IPS-20b (cell line): ENCODE data around the gene RIN3.

Source experiments
- H3K27ac ChIP-seq: one replicate; pipeline ENCODE4 v1.5.1; 2013; ENCODE audit warnings: low read length
- H3K27me3 ChIP-seq: 2 replicates; pipeline ENCODE4 v1.6.1; 2013; ENCODE audit warnings: mild to moderate bottlenecking, low read length, inconsistent platforms; ENCODE audit not compliant: insufficient read depth
- H3K36me3 ChIP-seq: 2 replicates; pipeline ENCODE4 v1.6.1; 2013; ENCODE audit warnings: low read depth, mild to moderate bottlenecking, inconsistent platforms, low read length, moderate library complexity; ENCODE audit not compliant: insufficient read depth
- H3K4me1 ChIP-seq: 2 replicates; pipeline ENCODE4 v1.6.1; 2013; ENCODE audit warnings: mild to moderate bottlenecking, control low read depth, inconsistent platforms, low read length, moderate library complexity; ENCODE audit not compliant: insufficient read depth
- H3K4me3 ChIP-seq: 2 replicates; pipeline ENCODE4 v1.5.1; 2013; ENCODE audit warnings: mild to moderate bottlenecking, low read length, inconsistent platforms
- H3K9ac ChIP-seq: 2 replicates; pipeline ENCODE4 v1.6.1; 2013; ENCODE audit warnings: low read depth, mild to moderate bottlenecking, inconsistent platforms, low read length, moderate library complexity
- H3K9me3 ChIP-seq: 2 replicates; pipeline ENCODE4 v1.6.1; 2013; ENCODE audit warnings: mild to moderate bottlenecking, low read depth, low read length, inconsistent platforms; ENCODE audit not compliant: insufficient read depth

The RIN3 gene

DNA sequence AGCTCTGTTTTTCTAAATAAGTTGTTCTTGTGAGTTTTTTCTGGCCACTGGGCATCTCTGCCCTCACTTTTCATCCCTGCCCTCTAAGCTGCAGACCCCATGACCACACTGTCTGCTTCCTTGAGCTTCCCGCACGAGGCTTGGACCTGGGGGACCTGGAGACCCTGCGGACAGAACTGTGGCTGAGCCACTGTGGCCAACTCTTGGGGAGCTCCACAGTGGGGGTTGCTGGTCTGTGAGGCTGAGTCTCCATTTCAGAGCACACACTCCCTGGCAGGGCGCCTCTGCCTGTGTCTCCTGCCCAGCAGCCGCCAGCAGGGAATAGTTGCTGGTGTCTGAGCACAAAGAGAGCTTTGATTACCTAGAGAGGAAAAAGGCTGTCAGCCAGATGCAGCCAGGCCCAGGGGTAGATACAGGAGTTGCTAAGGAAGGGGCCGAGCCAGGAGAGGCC lies 13.1 kb upstream of the RIN3 start:
- no peak overlapping the region for H3K27ac ChIP-seq

GRCh38 chr14:92501891-92502351 lies 11.7 kb upstream of the RIN3 start:
- no peaks in the 10 kb centered on the region for H3K9me3 ChIP-seq
- H3K27me3 ChIP-seq, result no peaks in the 10 kb centered on the region
- H3K4me3 ChIP-seq, result no peak overlapping the region
- H3K27ac ChIP-seq, result no peak overlapping the region
- H3K36me3 ChIP-seq, result no peaks in the 10 kb centered on the region
- H3K4me1 ChIP-seq, result no peaks in the 10 kb centered on the region; the same call in 1 of the 2 replicates
- H3K9ac ChIP-seq, result no peak overlapping the region

More for the DNA sequence above, 13.1 kb upstream of the RIN3 start:
- Histone ChIP-seq H3K4me1 (no peaks in the 10 kb centered on the region; the same call in 1 of the 2 replicates), H3K9me3 (no peaks in the 10 kb centered on the region), H3K4me3 (no peak overlapping the region), H3K36me3 (no peaks in the 10 kb centered on the region), H3K9ac (no peak overlapping the region), H3K27me3 (no peaks in the 10 kb centered on the region)

DNA sequence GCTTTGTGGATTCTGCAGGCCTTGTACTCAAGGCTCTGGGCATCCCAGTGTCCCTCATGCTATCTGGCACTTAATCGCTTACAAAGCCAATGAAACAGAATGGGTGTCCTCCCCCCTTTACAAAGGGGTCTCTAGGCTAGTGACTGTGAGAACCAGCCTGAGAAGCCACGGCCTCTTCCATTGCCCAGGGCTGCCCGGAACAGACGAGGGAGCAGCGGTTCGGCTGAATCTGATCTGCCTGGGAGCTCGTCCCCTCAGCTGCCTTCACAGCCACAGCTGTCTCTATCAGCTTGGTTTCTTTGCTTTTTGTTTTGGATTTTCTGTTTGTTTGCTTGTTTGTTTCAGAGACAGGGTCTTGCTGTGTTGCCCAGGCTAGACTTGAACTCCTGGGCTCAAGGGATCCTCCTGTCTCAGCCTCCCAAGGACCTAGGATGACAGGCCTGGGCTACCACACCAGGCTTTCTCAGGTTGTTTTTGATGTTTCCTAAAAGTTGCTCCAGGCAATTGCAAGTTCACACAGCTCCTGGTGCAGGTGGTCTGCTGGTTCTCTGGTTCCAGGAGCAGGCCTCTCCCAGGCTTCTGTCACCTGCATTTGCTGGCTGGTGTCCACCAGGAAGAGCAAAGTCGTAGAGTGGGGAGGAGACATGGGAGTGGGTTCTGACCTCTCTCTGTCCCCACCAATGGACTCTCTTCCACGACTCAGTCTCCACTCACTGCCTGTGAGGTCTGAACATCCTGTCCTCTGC lies 10.9 kb upstream of the RIN3 start:
- Histone ChIP-seq H3K27me3 (no peaks in the 10 kb centered on the region), H3K9me3 (no peaks in the 10 kb centered on the region), H3K36me3 (no peaks in the 10 kb centered on the region), H3K27ac (no peak overlapping the region), H3K9ac (no peak overlapping the region), H3K4me1 (no peaks in the 10 kb centered on the region; the same call in 1 of the 2 replicates), H3K4me3 (no peak overlapping the region)

GRCh38 chr14:92503756-92504491 lies 9.7 kb upstream of the RIN3 start:
- Histone ChIP-seq H3K9me3 (no peaks in the 10 kb centered on the region), H3K27ac (no peak overlapping the region), H3K9ac (no peak overlapping the region), H3K4me1 (no peaks in the 10 kb centered on the region), H3K27me3 (no peaks in the 10 kb centered on the region), H3K4me3 (no peak overlapping the region), H3K36me3 (no peaks in the 10 kb centered on the region)

GRCh38 chr14:92505826-92506225 lies 7.8 kb upstream of the RIN3 start:
- Histone ChIP-seq H3K27me3 (no peaks in the 10 kb centered on the region), H3K4me1 (no peaks in the 10 kb centered on the region), H3K9ac (no peak overlapping the region), H3K27ac (no peak overlapping the region), H3K9me3 (no peaks in the 10 kb centered on the region), H3K4me3 (no peak overlapping the region), H3K36me3 (no peaks in the 10 kb centered on the region)

- Histone ChIP-seq H3K27me3 (no peaks in the 10 kb centered on the region), H3K4me3 (no peak overlapping the region), H3K9ac (no peak overlapping the region), H3K27ac (no peak overlapping the region), H3K9me3 (no peaks in the 10 kb centered on the region), H3K4me1 (no peaks in the 10 kb centered on the region), H3K36me3 (no peaks in the 10 kb centered on the region)
Measured at GRCh38 chr14:92506231-92506630, 7.3 kb upstream of the RIN3 start.

GRCh38 chr14:92507174-92507768 lies 6.3 kb upstream of the RIN3 start:
- Histone ChIP-seq H3K9me3 (no peaks in the 10 kb centered on the region), H3K4me1 (no peaks in the 10 kb centered on the region), H3K27me3 (peaks cover under 1% of the 10 kb centered on the region; the same call in 1 of the 2 replicates), H3K4me3 (no peak overlapping the region), H3K36me3 (no peaks in the 10 kb centered on the region), H3K9ac (no peak overlapping the region), H3K27ac (no peak overlapping the region)

DNA sequence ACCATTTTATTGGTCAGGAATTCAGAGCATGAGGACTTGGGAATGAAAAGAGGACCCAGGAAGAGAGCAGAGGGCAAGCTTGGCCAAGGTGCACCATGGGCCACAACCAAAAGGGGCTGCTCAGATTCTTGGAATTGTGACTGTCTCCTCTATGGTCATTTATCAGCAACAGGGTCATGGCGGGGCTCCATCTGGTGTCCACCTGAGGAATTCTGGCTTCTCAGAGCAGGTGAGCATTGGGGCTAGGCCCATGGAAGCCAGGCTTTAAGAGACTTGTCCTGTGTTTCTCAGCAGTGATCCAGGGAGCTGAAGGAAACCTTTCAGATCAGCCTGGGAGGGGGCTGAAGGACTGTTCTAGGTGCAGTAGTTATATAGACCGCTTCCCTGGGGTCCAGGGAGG lies 2.6 kb upstream of the RIN3 start:
- Histone ChIP-seq H3K9me3 (no peaks in the 10 kb centered on the region), H3K27ac (no peak overlapping the region), H3K4me3 (no peak overlapping the region), H3K36me3 (no peaks in the 10 kb centered on the region), H3K27me3 (peaks cover 37% of the 10 kb centered on the region), H3K4me1 (no peaks in the 10 kb centered on the region), H3K9ac (no peak overlapping the region)

- H3K9ac ChIP-seq, result no peak overlapping the region
- no peaks in the 10 kb centered on the region for H3K9me3 ChIP-seq
- H3K4me3 ChIP-seq, result no peak overlapping the region
- H3K36me3 ChIP-seq, result no peaks in the 10 kb centered on the region
- no peaks in the 10 kb centered on the region for H3K4me1 ChIP-seq
- no peak overlapping the region for H3K27ac ChIP-seq
- peaks cover 44% of the 10 kb centered on the region for H3K27me3 ChIP-seq
Measured at GRCh38 chr14:92511453-92512238, 1.9 kb upstream of the RIN3 start.

- H3K4me1 ChIP-seq, result no peaks in the 10 kb centered on the region; the same call in 1 of the 2 replicates
- peak overlapping the region; percentile 73; the same call in 1 of the 2 replicates for H3K4me3 ChIP-seq
- H3K36me3 ChIP-seq, result no peaks in the 10 kb centered on the region
- no peaks in the 10 kb centered on the region for H3K9me3 ChIP-seq
- peaks cover 48% of the 10 kb centered on the region for H3K27me3 ChIP-seq
- H3K27ac ChIP-seq, result no peak overlapping the region
- H3K9ac ChIP-seq, result no peak overlapping the region
Measured at GRCh38 chr14:92512807-92513203, 776 bp upstream of the RIN3 start.
